ENCODE data around the gene UBR4. TPM values are rescaled to one million over a fixed set of nuclear protein-coding genes. Genes with fewer than 3 reads are reported as not detected.
"Not testable (repeated sequence)": the region's sequence is repeated elsewhere in the genome, so short reads cannot be mapped to it uniquely, and the experiment has no call there.

UBR4 gene
- 87.3 TPM for total RNA-seq

- ATAC-seq = peak; percentile 98
Observed at GRCh38 chr1:19209990-19210771, at the start of gene UBR4. TSS of gene UBR4 (minus strand) at chr1:19210266. CDS start at chr1:19210248, 18 bp downstream.

GRCh38 chr1:19258353-19258752, 48.3 kb upstream of the UBR4 start:
- no peak for ATAC-seq

- ATAC-seq = no peak
Observed at GRCh38 chr1:19257178-19257914, 47.3 kb upstream of the UBR4 start.

GRCh38 chr1:19256301-19256700, 46.2 kb upstream of the UBR4 start:
- ATAC-seq = not testable (repeated sequence)

GRCh38 chr1:19255288-19255687, 45.2 kb upstream of the UBR4 start:
- ATAC-seq = no peak

- no peak for ATAC-seq
Observed at GRCh38 chr1:19254416-19254815, 44.4 kb upstream of the UBR4 start.

DNA sequence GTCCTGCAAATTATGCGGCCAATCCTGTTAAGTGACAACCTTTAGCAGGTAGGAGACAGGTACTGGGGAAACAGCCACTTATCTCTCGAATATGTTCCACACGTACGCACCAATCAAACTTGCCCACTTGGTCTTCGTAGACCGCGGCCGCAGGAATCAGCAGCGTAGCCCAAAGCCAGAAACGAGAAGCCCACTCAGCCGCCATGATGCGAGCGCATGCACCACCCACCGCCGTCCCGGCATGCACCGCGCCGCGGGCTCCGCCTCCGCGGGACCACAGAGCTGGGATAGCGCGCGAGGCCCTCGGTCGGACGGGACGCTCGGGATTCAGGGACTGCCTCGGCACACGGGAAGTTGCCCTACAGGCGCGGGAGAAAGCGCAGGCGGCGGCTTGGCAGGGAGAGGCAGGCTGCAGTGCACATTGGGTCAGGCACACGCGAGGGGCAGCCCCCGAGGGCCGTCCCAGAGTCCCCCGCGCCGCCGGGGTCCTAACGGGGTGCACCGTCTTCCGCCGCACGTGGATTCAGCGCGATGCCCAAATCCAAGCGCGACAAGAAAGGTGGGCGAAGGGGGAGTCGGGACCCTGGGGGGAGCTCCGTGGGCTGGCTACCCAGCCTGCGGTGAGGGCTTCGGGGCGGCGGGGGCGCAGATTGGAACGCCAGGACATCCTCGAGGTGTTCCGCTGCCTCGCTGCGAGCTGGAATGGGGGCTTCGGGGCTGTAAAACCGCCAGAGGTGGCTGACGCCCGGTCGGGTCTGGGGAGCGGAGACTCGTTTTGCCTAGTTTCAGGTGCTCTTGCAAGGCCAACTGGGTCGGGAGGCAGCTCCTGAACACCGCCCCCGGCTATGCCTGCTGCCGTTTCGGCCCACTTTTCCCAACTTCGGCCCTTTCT, 41.5 kb upstream of the UBR4 start, which contains the start of the genes EMC1 and MRTO4:
Gene EMC1, minus strand, starts transcription at position 220 of the 892 bp plus-strand sequence. Its CDS starts 15 bp downstream, at position 205.
Gene MRTO4, plus strand, starts transcription at position 501 of the 892 bp plus-strand sequence. Its CDS starts 31 bp downstream, at position 532.
- ATAC-seq = peak; percentile 91

GRCh38 chr1:19250629-19251304, 40.7 kb upstream of the UBR4 start:
- no peak for ATAC-seq

- peak; percentile 95 for ATAC-seq
Observed at GRCh38 chr1:19240673-19241538, 30.8 kb upstream of the UBR4 start.

DNA sequence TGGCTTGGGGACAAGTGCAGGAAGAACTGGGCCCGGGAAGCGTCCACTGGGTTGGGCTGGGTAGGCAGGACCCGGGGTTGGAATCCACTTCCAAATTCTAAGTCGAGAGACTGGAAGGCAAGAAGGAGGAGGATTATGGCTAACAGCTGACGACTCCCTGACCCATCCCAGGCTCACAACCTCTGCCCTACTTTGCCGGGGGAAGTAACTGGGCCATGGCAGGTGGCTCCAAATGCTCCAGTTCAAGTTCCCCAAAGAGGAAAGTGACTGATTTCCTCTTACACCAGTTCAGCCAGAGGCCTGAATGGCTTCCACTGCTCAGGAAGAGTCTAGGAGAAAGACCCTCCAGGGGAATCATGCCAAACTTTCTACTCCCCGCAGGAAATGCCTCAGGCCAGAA, 29.8 kb upstream of the UBR4 start:
- ATAC-seq = no peak

DNA sequence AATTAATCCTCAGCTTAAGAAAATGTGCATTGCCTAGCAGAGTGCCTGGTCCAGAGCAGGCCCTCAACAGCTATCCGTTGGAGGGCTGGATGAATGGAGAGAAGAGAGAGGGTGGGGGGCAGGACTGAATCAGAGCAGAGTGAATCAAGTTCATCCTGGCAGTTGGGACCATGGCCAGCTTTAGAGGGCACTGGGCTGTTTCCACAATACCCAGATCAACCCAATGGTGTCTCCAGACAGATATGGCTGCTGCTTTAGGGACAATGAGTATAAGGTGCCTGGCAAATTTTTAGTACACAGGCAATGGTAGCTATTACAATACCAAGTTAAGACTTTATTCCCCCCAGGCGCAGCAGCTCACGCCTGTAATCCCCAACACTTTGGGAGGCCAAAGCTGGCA, 24.2 kb upstream of the UBR4 start:
- no peak for ATAC-seq

DNA sequence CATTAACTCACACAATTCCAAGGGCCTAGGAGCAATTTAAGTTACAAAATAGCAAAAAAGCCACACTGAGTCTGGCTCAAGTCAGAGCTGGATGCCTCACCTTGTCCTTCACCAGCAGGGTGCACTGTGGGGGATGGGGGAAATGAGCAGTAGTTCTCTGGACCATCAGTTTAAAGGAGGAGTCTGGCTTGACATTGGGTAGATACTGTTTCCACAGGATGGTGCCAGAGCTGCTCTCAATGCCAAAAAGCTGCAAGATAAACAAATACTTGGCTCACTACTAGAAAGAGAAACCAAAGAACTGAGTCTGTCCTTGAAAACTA, 22.4 kb upstream of the UBR4 start:
- ATAC-seq = no peak

DNA sequence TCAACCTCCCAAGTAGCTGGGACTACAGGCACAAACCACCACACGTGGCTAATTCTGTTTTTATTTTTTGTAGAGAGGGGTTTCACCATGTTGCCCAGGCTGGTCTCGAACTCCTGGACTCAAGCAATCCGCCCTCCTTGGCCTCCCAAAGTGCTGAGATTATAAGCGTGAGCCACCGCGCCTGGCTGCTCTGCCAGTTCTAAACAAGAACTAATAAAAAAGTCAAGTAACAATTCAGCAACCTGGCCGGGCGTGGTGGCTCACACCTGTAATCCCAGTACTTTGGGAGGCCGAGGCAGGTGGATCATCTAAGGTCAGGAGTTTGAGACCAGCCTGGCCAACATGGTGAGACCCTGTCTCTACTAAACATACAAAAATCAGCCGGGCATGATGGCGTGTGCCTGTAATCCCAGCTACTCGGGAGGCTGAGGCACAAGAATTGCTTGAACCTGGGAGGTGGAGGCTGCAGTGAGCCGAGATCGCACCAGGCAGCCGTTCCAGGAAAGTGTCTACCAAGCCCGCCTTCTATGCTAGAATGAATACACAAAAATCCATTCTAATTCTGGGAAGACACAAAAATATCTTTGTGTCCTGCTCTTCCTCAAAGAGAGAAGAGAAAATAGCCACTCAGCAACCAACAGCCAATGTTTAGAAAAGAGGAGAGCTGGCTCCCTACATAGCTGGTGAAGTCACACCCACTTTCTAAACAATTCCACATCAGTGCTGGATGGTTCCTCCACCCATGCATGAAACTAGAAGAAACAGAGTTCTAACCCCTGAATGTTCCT, 21.9 kb upstream of the UBR4 start:
- ATAC-seq = not testable (repeated sequence)

GRCh38 chr1:19229828-19230325, 19.8 kb upstream of the UBR4 start:
- no peak for ATAC-seq

DNA sequence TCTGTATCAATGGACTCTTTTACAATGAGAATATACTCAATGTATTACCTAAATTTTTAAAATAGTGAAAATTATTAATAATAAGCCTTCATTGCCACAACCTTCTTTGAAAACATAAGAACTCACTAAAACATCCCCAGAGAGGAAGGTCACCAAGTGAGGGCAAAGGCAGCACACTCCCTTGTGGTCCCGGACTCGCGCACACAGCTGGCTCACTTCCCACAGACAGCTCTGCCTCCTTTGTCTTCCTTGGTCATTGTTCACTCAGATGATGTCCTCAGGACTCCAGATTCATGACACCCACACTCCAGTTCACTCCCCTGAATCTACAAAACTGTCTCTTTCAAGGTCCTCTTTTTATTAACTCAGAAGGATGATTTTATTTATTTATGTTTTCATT, 19.2 kb upstream of the UBR4 start:
- ATAC-seq = no peak

DNA sequence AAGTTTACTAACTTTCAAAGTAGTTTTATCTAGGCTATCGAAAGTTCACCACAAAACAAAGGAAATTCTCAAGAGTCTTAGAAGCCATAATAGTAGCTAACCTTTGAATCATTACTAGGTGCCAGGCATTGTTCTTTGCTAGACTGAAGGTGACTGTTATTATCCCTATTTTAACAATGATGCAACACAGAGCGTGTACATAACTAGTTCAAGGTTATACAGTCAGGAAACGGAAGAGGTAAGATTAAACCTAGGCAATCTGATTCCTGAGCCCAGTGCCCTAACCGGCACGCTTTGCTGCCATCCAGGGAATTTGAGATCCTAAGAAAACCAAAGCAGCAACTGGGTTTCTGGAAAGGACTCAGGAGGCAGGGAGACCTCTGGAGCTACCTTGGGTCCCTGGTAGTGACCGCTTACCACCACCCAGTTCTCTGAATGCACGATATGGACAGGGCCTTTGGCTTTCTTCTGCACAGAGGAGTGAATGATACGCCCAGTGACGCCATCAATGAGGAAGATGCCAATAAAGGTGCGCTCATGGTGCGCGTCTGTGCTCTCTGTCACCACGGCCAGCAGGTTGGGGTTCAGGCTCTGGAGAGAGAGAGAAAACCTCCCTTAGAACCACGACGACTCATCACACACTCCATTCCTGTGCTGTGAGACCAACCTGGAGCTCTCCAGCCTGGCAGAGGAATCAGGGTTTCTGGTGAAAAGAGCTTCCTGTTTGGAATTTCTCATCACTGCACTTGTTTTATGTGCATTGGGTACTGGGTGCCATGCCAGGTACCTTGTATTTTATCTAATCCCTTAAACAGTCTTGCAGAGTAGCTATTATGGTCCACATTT, 13.1 kb upstream of the UBR4 start:
- ATAC-seq = no peak

GRCh38 chr1:19222573-19222972, 12.5 kb upstream of the UBR4 start:
- no peak for ATAC-seq

DNA sequence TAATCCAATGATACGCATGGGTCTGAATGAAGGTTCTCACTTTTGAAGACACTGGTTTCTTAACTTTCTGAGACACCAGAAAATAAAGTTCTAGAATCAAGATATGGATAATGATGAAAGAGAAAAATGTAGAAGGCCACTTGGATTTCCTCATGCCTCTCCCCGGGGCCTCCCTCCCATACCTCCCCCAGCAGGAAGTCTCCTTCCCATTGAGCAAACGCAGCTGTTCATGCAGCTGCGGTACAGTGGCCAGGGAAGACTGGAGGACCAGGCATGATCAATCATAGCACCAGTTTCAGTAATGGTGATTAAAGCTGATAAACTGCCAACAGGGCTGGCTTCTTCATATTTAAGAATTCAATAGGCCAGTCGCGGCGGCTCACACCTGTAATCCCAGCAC, 10.9 kb upstream of the UBR4 start:
- ATAC-seq = no peak

Measured in esophagus mucosa (tissue), 1 donor.